ENCODE measurements around the gene COMT.

- TF ChIP-seq, protein P1, sequence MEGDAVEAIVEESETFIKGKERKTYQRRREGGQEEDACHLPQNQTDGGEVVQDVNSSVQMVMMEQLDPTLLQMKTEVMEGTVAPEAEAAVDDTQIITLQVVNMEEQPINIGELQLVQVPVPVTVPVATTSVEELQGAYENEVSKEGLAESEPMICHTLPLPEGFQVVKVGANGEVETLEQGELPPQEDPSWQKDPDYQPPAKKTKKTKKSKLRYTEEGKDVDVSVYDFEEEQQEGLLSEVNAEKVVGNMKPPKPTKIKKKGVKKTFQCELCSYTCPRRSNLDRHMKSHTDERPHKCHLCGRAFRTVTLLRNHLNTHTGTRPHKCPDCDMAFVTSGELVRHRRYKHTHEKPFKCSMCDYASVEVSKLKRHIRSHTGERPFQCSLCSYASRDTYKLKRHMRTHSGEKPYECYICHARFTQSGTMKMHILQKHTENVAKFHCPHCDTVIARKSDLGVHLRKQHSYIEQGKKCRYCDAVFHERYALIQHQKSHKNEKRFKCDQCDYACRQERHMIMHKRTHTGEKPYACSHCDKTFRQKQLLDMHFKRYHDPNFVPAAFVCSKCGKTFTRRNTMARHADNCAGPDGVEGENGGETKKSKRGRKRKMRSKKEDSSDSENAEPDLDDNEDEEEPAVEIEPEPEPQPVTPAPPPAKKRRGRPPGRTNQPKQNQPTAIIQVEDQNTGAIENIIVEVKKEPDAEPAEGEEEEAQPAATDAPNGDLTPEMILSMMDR (IDR thresholded peaks at IDR 0.05): no peak
- TF ChIP-seq POLR2A (IDR thresholded peaks at IDR 0.05): no peak
Measured at GRCh38 chr22:20010307-20011122, 68.9 kb downstream of the COMT start.

Measured in ovary (tissue), 3 donors.